Stimulated activated CD8-positive, alpha-beta memory T cell treated with anti-CD3 and anti-CD28 coated beads, Interleukin-4, amount 100 ng/mL, for 1 hour (primary cell): ENCODE data around the gene SLC38A3.

Experiments
- DNase-seq, 2 donors: peaks; one replicate each; pipeline ENCODE4 v3.0.0-alpha.2; 2020; ENCODE audit warnings: low read depth in 2 of 2, low spot score in 1 of 2

The SLC38A3 gene

DNA sequence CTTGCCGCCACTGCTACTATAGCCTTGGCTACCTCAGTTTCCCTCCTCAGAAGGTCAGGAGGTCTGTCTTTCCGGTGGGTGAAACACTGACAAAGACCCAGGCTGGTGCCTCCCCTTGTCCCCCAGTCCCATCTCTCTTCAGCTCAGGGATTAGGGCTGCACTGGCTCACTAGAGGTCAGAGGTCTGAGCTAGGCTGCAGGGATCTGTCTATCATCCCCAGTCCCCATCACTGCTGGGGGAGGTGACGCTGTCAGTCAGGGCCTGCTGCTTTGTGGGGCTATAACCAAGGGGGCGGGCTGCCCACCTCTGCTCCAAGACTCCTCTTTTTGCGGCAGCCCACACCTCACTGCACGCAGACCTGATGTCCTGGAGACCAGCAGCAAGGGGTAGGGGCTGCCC, 36.3 kb upstream of the SLC38A3 start:
- no peak for DNase-seq

DNA sequence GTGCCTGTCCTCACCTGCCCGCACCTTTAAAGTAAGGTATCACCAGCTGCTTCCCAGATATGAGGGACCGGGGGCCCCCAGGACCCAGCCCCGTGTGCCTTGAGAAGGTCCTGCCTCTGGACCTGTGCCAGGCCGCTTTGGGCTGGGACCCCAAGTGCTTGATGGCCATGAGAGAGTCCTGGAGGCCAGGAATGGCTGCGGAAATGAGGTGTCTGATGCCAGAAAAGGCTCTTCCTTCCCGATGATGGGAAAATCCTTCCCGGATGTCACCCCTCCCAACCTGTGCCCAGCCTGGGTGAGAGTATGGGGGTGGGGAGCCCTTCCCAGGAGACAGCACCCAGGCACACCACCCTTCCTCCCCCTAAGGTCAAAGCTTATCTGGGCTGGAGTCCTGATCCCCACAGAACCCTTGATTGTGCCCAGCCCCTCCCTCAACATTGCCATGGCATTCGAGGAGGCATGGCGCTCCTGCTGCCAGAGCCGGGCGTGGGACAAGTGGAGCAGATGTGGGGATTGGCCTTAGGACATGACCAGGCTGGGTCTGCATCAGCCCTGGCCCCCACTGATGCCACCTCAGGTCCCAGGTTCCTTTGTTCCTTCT, 35.7 kb upstream of the SLC38A3 start:
- DNase-seq: no peak

DNA sequence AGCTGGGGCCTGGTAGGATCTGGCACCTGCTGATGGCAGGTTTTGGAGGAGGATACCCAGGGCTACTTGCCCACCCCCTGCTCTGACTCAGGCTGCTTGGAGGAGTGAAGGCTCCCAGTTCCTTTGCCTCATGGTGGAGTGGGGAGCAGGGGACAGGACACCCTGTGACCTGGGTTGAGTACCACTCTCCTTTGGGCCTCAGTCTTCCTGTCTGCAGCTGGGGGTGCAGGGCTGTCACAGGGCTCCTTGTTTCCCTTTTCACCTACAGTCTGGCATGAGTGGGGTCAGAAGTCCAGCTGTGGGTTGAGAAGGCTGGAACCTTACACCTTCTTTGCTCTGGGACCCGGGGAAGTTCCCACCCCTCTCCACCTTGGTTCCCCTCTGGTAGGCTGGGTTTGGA, 35.2 kb upstream of the SLC38A3 start:
- DNase-seq: no peak

DNA sequence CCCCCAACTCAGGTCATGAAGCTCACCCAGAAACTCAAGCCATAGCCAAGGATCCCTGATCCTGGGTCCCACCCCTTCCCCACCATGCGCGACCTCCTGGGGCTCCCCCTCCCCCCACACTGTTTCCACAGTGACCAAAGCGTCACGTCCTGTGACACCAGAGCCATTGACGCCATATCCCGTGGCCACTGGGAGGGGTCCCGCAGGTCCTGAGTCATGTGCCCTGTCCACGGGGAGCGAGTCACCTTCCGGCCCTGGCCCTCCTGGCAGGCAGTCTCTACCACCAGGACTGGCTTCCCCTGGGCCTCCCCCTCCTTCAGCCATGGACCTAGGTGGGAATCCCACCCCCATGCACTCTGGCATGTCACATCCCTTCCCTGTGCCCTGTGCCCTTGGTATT, 34.4 kb upstream of the SLC38A3 start:
- DNase-seq: no peak

DNA sequence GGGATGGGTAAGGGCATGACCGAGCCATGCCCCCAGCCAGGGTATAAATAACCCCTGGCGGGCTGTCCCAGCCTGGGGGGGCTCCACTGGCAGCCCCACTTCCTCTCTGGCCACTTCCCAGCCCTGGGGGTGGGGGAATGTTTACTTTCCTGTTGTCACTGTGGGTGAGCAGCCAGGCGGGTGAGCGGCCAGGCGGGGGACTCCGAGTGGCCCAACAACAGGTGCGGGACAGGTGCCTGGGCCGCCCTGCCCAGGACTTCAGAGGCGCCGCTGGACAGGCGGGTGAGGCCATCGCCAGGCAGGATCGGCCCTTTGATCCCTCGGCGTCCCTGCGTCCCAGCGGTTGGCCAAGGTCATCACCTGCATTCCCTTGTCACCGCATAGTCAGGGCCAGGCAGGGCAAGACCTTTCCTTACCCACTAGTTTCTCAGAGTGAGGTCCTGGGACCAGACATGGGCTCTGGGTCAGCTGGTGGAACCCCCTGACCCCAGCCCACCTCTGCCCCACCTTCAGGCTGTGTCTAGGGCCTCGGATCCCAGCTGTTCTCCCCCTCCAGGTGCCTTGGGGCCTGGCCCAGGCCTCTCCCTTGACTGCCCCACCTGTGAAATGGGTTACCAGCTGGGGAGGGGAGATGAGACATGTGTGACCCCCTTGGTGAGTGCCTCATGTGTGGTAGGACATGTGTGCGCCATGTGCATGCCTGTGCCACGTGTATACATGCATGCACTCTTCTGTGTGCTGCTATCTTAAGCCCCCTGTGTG, 33.4 kb upstream of the SLC38A3 start:
- DNase-seq: no peak

DNA sequence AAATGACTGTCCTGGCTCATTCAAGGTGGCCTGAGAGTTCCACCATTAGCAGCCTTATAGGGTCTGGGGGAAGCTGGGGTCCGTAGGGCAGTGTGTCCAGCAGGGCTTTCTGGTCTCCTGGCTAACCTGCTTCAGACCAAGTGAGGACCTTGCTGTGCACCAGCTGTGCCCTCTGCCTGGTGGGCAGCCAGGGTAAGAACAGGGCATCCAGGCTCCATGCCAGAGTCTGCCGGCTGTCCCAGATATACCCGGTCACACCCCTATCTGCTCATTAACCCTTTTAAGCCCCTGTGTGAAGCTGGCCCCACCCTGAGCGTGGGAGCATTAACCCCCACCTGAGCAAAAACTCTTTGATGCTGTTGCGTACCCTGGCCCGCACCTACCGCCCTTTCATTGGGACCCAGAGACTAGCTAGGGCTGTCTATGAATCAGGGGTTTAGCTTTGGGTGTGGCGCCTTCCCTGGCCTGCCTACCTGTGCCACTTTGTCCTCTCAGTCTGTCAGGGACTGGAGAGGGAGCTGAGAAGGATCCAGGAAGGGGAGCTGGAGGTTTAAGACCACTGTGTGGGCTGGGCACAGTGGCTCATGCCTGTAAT, 32.3 kb upstream of the SLC38A3 start:
- no peak for DNase-seq

DNA sequence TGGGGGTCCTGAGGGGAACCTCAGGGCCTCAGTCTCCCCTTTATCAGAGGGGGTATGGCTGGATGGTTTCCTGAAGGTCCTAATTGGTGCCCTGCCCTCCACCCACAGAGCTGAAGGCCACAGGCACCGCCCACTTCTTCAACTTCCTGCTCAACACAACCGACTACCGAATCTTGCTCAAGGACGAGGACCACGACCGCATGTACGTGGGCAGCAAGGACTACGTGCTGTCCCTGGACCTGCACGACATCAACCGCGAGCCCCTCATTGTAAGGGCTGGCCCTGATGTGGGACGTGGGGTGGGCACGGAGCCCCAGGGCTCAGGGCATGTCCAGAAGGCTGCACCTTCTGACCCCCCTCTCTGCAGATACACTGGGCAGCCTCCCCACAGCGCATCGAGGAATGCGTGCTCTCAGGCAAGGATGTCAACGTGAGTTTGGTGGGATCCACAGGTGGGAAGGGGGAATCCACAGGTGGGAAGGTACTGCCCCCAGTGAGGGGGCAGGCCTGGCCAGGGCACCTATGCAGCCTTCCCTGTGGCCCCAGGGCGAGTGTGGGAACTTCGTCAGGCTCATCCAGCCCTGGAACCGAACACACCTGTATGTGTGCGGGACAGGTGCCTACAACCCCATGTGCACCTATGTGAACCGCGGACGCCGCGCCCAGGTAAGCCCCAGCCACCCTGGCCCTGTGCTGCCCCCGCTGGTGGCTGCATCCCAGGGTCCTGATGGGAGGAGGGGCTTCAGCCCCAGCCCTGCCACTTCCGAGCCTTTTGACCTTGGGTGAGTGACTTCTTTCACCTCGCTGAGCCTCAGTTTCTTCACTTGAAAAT, 31.2 kb upstream of the SLC38A3 start:
- no peak for DNase-seq

DNA sequence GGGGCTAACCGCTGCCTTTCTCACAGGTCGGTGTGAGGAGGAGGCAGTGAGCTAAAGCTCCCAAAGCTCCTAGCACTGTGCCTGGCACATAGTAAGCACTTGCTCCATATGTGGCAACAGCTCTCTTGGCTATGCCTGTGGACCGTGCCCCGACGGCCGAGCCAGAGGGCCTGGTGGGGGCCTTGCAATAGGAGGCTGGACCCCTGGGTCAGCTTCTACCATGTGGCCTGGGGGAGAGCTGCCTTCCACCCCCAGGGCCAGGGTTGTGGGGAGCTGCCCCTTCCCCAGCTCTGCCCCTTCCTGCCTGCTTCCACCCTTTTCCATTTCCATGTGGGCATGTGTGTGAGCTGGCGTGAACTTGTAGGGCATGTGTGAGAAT, 30.6 kb upstream of the SLC38A3 start:
- no peak for DNase-seq

DNA sequence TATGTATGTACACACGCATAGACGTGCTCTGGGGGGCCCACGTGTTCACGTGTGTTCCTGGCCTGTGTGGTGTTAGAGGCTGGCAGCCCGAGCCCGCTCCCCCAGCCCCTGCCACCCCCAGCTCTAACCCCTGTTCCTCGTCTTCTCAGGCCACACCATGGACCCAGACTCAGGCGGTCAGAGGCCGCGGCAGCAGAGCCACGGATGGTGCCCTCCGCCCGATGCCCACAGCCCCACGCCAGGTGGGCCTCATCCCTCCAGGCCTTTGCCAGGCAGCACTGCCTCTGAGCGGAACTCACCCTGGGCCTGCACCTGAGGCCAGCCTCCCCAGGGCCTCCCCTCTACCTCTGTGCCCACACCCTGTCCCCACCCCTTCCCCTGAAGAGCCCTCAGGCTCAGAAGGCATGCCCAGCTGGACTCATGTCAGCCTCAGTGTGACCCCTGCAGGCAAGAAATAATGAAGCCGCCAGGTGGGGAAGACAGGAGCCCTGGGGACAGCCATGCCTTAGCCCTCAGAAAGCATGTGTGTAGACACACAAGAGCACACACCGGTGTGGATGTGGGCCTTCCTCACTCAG, 30.0 kb upstream of the SLC38A3 start:
- no peak for DNase-seq

DNA sequence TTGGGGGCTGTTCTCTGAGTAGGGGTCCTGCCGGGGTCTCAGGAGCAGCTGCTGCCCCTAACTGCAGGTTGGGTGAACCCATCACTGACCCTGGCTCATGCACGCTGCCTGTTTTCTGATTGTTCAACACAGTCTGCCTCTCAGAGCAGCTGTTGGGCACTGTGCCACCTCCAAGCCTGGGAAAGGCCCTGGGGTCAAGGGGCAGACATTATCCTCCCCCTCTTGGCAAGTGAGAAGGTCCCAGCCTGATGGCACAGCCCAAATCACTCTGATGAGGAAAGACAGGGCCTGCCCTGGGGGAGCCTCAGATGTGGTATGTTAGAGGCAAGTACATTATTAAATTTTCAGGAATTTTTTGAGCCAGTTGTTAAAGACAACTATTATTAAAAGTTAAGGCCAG, 27.7 kb upstream of the SLC38A3 start:
- DNase-seq: no peak

DNA sequence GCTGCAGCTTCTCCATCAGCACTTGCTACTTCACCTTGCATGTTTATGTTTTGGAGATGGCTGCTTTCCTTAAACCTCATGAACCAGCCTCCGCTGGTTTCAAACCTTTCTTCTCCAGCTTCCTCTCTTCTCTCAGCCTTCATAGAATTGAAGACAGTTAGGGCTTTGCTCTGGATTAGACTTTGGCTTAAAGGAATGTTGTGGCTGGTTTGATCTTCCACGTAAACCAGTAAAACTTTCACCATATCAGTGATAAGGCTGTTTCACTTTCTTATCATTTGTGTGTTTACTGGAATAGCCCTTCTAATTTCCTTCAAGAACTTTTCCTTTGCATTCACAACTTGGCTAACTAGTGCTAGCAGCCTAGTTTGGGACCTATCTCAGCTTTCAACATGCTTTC, 25.4 kb upstream of the SLC38A3 start:
- no peak for DNase-seq

DNA sequence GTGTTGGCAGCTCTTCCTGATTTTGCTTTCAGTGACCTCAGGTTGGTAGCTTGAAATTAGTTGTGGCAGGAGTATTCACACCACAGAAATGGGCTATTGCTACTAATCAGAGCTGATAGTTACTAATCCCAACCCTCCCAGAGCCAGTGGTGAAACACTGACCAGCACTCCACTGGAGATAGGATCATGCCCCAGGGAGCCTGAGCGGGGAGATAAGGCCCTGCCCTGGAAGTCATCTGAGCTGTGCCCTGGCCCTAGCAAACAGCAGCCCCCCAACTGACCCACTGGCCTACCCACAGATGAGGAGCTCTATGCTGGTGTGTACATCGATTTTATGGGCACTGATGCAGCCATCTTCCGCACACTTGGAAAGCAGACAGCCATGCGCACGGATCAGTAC, 23.1 kb upstream of the SLC38A3 start:
- DNase-seq: no peak

DNA sequence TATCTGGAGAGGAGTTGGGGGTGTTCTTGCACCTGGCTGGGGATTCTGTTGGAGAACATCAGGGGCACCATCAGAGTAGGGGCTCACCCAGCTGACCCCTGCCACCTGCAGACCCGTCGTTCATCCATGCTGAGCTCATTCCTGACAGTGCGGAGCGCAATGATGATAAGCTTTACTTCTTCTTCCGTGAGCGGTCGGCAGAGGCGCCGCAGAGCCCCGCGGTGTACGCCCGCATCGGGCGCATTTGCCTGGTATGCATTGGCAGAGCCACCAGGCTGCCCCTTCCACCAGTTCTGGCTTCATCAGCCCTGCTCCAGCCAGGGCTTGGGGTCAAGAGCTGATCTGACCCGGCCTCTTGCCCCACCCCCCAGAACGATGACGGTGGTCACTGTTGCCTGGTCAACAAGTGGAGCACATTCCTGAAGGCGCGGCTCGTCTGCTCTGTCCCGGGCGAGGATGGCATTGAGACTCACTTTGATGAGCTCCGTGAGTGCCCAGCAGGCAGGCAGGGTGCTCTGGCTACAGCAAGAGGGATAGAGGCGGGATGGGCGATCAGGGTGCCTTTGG, 22.5 kb upstream of the SLC38A3 start:
- DNase-seq: no peak

DNA sequence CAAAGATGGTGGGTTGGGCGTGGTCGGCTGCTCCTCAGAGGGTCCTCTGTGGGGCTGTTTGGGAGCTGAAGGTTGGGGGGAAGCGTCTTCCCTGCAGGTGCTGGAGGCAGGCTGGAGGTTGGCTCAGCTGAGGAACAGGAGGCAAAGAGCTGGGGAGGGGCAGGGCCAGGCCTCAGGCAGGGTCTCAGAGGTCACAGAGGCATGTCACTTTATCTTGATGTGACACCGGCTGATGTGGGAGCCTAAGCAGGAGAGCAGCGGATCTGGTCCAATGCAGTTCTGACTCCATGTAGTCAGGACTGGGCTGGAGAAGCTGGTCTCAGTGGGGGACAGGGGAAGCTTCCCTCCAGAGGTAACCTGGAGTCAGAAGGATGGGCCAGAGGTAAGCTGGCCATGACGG, 21.3 kb upstream of the SLC38A3 start:
- DNase-seq: no peak

DNA sequence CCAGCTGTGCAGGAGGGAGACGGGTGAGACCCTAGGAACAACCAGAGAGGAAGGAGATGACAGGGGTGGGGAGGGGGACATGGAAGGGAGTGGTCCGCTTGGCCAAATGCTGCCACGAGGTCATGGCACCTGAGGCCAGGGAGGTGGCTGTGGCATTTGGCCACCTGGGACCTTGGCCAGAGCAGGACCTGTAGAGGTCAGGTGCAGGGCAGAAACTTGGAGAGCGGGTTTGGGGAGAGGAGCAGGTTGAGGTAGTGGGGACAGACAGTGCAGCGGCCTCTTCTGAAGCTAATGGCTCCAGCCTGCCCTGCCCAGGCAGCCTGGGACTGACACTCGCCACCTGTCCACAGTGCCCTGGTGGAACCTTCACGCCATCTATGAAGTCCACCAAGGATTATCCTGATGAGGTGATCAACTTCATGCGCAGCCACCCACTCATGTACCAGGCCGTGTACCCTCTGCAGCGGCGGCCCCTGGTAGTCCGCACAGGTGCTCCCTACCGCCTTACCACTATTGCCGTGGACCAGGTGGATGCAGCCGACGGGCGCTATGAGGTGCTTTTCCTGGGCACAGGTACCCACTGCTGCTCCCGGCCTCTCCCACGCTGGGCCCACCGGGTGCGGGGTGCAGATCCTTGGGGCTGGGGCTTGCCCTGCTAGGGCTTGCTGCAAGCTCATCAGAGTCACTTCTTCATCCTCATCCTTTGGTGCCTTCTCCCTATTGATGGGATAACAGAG, 20.7 kb upstream of the SLC38A3 start:
- DNase-seq: no peak

DNA sequence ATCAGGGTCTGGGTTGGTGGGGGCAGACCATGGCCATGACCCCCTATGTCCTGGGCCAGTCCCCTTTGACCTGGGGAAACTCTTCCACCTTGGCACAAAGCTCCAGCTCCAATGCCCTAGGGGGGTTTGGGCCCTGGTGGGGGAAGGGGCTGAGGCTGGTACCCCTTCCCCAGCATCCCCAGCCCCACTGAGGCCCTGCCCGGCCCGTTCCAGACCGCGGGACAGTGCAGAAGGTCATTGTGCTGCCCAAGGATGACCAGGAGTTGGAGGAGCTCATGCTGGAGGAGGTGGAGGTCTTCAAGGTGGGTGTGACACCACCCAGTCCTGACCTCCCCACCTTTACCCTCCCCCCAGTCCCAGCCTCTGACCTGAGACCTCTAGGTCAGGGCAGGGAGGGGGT, 19.8 kb upstream of the SLC38A3 start:
- DNase-seq: no peak

DNA sequence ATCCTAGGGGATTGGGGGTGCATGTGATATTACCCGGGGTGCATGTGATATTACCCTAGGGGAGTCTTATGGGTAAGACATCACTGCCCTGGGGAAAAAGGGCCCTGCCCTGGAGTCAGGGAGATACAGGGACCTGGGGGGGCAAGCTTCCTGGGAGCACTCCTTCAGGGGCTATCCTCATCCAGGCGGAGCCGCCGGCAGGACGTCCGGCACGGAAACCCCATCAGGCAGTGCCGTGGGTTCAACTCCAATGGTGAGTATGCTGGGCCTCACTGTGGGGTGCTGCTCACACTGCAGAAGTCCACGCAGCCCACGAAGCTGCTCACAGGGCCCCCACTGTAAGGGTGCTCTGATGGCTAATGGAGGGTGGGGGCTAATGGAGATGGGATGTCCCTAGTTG, 19.0 kb upstream of the SLC38A3 start:
- DNase-seq: no peak

DNA sequence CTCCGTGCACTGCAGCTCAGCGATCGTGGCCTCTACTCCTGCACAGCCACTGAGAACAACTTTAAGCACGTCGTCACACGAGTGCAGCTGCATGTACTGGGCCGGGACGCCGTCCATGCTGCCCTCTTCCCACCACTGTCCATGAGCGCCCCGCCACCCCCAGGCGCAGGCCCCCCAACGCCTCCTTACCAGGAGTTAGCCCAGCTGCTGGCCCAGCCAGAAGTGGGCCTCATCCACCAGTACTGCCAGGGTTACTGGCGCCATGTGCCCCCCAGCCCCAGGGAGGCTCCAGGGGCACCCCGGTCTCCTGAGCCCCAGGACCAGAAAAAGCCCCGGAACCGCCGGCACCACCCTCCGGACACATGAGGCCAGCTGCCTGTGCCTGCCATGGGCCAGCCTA, 17.3 kb upstream of the SLC38A3 start:
- no peak for DNase-seq

DNA sequence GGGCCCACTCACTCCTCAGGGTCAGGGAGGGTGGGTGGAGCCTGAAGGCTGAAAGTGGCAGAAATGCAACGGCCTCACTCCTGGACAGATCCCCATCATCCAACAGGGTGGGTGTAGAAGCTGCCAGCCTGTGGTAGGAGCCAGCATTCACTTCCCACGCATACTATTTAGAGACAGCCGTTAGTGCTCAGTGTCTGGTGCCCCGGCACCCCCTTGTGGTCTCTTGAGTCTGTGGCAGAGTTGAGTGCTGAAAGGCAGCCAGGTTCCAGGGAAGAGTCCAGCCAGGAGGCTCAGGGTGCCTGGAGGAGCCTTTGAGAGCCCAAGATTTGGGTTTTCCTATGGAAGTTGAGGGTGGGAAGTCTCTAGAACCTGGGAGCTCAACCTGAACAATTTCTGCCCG, 15.8 kb upstream of the SLC38A3 start:
- no peak for DNase-seq

DNA sequence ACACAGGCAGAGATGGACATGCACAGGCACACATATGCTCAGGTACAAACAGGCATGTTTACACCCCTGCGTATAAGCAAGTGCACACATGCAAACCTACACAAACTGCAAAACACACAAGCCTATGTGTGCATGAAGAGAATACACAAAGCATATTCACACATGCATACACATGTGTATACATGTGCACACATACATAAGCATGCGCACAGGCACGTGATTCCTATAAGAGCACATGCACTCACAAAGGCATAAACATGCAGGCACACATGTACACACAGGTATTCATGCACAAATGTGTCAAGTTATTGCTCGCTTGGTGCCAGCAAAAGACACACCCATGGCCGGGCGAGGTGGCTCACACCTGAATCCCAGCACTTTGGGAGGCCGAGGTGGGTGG, 15.1 kb upstream of the SLC38A3 start:
- no peak for DNase-seq
